ENCODE data around the gene HHEX. TPM values are rescaled to one million over a fixed set of nuclear protein-coding genes. Genes with fewer than 3 reads are reported as not detected.

HHEX gene
- total RNA-seq, 1 donor from 2014 or later: 3.9 TPM

- no peak for DNase-seq
These were observed 3.8 kb downstream of the HHEX start for GRCh38 chr10:92693534-92693893.

- no peak for DNase-seq
These were observed 6.2 kb downstream of the HHEX start for GRCh38 chr10:92695679-92696605.

- DNase-seq: no peak
These were observed 7.0 kb downstream of the HHEX start for GRCh38 chr10:92696606-92697383.

GRCh38 chr10:92697663-92698511 is 8.1 kb downstream of the HHEX start:
- no peak for DNase-seq

- no peak for DNase-seq
These were observed 9.4 kb downstream of the HHEX start for GRCh38 chr10:92699193-92699517.

- DNase-seq: peak; percentile 8
These were observed 10.0 kb downstream of the HHEX start for GRCh38 chr10:92699518-92700381.

- no peak for DNase-seq
These were observed 12.7 kb downstream of the HHEX start for GRCh38 chr10:92702301-92702916.

GRCh38 chr10:92712016-92712889 is 22.5 kb downstream of the HHEX start:
- no peak for DNase-seq

GRCh38 chr10:92714152-92714845 is 24.5 kb downstream of the HHEX start:
- no peak for DNase-seq

- DNase-seq: no peak
These were observed 25.1 kb downstream of the HHEX start for GRCh38 chr10:92714872-92715271.

GRCh38 chr10:92719991-92720830 is 30.5 kb downstream of the HHEX start:
- no peak for DNase-seq

- DNase-seq: no peak
These were observed 31.0 kb downstream of the HHEX start for GRCh38 chr10:92720831-92721165.

- no peak for DNase-seq
These were observed 32.6 kb downstream of the HHEX start for GRCh38 chr10:92722349-92722748.

- DNase-seq: no peak
These were observed 37.4 kb downstream of the HHEX start for GRCh38 chr10:92727141-92727540.

- no peak for DNase-seq
These were observed 37.8 kb downstream of the HHEX start for GRCh38 chr10:92727550-92727949.

GRCh38 chr10:92729886-92730285 is 40.1 kb downstream of the HHEX start:
- no peak for DNase-seq

- DNase-seq: no peak
These were observed 43.2 kb downstream of the HHEX start for GRCh38 chr10:92732958-92733357.

- DNase-seq: no peak
These were observed 44.5 kb downstream of the HHEX start for GRCh38 chr10:92734301-92734700.

GRCh38 chr10:92735938-92736337 is 46.2 kb downstream of the HHEX start:
- no peak for DNase-seq
